Measurements from ENCODE around the gene RGL1.

DNA sequence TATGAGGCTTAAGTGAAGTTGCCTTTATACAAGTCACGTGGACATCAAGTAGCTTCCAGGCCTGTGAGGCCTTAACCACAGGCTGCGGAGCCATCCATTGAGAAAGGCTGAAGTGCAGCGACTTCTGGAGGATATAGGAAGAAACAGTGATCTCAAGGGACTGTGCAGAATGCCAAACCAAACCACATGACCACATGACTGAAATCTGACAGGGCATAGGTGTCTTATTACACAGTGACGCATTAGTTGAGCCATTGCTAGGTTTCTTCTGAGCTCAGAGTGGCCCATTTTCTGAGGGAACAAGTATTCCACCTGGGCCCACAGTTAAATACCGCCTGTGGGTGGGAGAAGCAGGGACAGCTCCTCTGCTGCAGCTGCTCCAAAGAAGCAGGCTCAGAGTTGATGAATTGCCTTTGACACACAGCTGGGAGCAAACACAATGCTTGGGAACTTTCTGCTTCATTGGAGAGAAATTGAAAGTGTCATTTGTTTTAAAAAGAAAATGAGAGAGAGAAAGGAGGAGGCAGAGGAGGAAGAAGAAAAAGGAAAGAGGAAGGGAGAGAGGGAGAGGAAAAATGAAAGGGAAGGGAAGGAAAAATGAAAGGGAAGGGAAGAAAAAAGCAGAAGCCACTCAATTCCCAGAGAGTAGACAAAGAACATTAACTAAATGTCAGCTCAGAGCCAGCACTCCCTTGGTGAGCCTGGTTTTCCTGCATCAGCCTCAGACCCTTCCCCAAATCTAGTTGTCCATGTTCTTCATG, 138.2 kb downstream of the RGL1 start:
- TF ChIP-seq, protein P1, sequence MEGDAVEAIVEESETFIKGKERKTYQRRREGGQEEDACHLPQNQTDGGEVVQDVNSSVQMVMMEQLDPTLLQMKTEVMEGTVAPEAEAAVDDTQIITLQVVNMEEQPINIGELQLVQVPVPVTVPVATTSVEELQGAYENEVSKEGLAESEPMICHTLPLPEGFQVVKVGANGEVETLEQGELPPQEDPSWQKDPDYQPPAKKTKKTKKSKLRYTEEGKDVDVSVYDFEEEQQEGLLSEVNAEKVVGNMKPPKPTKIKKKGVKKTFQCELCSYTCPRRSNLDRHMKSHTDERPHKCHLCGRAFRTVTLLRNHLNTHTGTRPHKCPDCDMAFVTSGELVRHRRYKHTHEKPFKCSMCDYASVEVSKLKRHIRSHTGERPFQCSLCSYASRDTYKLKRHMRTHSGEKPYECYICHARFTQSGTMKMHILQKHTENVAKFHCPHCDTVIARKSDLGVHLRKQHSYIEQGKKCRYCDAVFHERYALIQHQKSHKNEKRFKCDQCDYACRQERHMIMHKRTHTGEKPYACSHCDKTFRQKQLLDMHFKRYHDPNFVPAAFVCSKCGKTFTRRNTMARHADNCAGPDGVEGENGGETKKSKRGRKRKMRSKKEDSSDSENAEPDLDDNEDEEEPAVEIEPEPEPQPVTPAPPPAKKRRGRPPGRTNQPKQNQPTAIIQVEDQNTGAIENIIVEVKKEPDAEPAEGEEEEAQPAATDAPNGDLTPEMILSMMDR (IDR thresholded peaks at IDR 0.05; ENCODE audit: low read length): no peak
- TF ChIP-seq EZH2phosphoT487 (IDR thresholded peaks at IDR 0.05; ENCODE audit: low read length) (no peak), EZH2 (optimal IDR thresholded peaks at IDR 0.05; ENCODE audit: low read depth, low read length) (no peak)

Data from MM.1S (cell line).